Esophagus muscularis mucosa (tissue), 4 donors: ENCODE measurements around the gene ANKS1B. TPM values are rescaled to one million over a fixed set of nuclear protein-coding genes. Genes with fewer than 3 reads are reported as not detected.

Source experiments
- DNase-seq: peaks from one replicate; pipeline ENCODE4 v3.0.0-alpha.2; 2017; ENCODE audit errors: extremely low spot score
- H3K27ac ChIP-seq, 4 donors: fragments of 200-600 bp; sonication (generic); replicated peaks in 1 of 4; 1 replicate in 3 of 4; 2 replicates in 1 of 4; pipeline ENCODE4 v1.5.1; 2016 to 2019; ENCODE audit warnings: mild to moderate bottlenecking in 1 of 4
- H3K27me3 ChIP-seq, 4 donors: fragments of 200-600 bp; sonication (generic); one replicate each; pipeline versions ENCODE4 v1.5.1 to v1.6.0; 2016 to 2019
- H3K36me3 ChIP-seq, 4 donors: fragments of 200-600 bp; sonication (generic); one replicate each; pipeline ENCODE4 v1.5.1; 2016 to 2019
- H3K4me1 ChIP-seq, 4 donors: fragments of 200-600 bp; sonication (generic); one replicate each; pipeline ENCODE4 v1.5.1; 2016 to 2019
- H3K4me3 ChIP-seq, 4 donors: fragments of 200-600 bp; sonication (generic); 1 replicate in 2 of 4; 2 replicates in 2 of 4; pipeline ENCODE4 v1.5.1; 2016 to 2019; ENCODE audit warnings: mild to moderate bottlenecking in 4 of 4, moderate library complexity in 1 of 4
- H3K9me3 ChIP-seq, 4 donors: fragments of 200-600 bp; sonication (generic); 1 replicate in 3 of 4; 2 replicates in 1 of 4; pipeline ENCODE4 v1.5.1; 2016 to 2019
- CTCF ChIP-seq, 3 experiments: fragments of 200-600 bp in 2 of 3; fragments of 450-650 bp in 1 of 3; sonication (generic) in 2 of 3; IDR thresholded peaks; one replicate each; pipeline ENCODE4 v1.5.1; 2017 to 2019; ENCODE audit warnings: antibody characterized with exemption in 3 of 3, mild to moderate bottlenecking in 2 of 3, moderate library complexity in 1 of 3
- EP300 ChIP-seq: sonication (generic); formaldehyde crosslinking; IDR thresholded peaks from one replicate; pipeline ENCODE4 v1.6.1; 2017; ENCODE audit warnings: antibody characterized with exemption
- POLR2A ChIP-seq: fragments of 450-650 bp; IDR thresholded peaks from one replicate; pipeline ENCODE4 v1.6.1; 2017; ENCODE audit warnings: antibody characterized with exemption, moderate library complexity, mild to moderate bottlenecking, low read depth
- POLR2AphosphoS5 ChIP-seq, 2 donors: sonication (generic); formaldehyde crosslinking; IDR thresholded peaks; one replicate each; pipeline ENCODE4 v1.6.1; 2017; ENCODE audit warnings: antibody characterized with exemption in 2 of 2
- WGBS: methylation state at CpG from one replicate; pipeline ENCODE4 v1.1.5; 2018; 5-methylcytosine and 5-hydroxymethylcytosine counted together
- intact Hi-C: fragments of 100-400 bp; cut with DNase I; formaldehyde crosslinking; loops from one replicate; pipeline ENCODE4 v1.15.1; 2023
- total RNA-seq, 4 donors: library from RNA; depleted of rRNA; stranded (reverse); fragments of >200 nt; gene quantifications; one replicate each; pipeline versions ENCODE4 v1.1.0 to v1.2.1, GENCODE V29; 2016

Gene ANKS1B
- total RNA-seq, 4 donors from 2014 or later: 20.4 to 28.7 (median 21.6) TPM

- Histone ChIP-seq H3K36me3 (no peaks in the 10 kb centered on the region), H3K4me1 (no peaks in the 10 kb centered on the region), H3K9me3 (peaks cover 0 to 3% (median 0%) of the 10 kb centered on the region in 4 donors), H3K27ac (no peak overlapping the region), H3K27me3 (no peaks in the 10 kb centered on the region), H3K4me3 (no peak overlapping the region)
- intact Hi-C loops: no loop called here
- no peak for TF ChIP-seq POLR2AphosphoS5 (IDR thresholded peaks at IDR 0.05)
- TF ChIP-seq CTCF (IDR thresholded peaks at IDR 0.05): no peak
- TF ChIP-seq POLR2A: no peak
- TF ChIP-seq EP300: no peak
- no peak for DNase-seq
- 81% methylated on average over 3 of the region's 3 CpGs for WGBS
Observed at GRCh38 chr12:99192489-99192888, 792.2 kb downstream of the ANKS1B start.

- 86% methylated on average over 4 of the region's 4 CpGs for WGBS
Observed at GRCh38 chr12:99176871-99177270, 807.9 kb downstream of the ANKS1B start.

GRCh38 chr12:99170461-99170860 lies 814.3 kb downstream of the ANKS1B start:
- Histone ChIP-seq H3K9me3 (peaks cover 0 to 5% (median 0%) of the 10 kb centered on the region in 4 donors), H3K4me1 (no peaks in the 10 kb centered on the region), H3K36me3 (no peaks in the 10 kb centered on the region), H3K4me3 (no peak overlapping the region), H3K27ac (no peak overlapping the region), H3K27me3 (no peaks in the 10 kb centered on the region)
- intact Hi-C loops: no loop called here
- no peak for DNase-seq
- TF ChIP-seq EP300 (no peak), POLR2AphosphoS5 (IDR thresholded peaks at IDR 0.05) (no peak), POLR2A (no peak), CTCF (IDR thresholded peaks at IDR 0.05) (no peak)
- WGBS: 76% methylated on average over 5 of the region's 5 CpGs

More at GRCh38 chr12:99176871-99177270, 807.9 kb downstream of the ANKS1B start:
- Histone ChIP-seq H3K36me3 (no peaks in the 10 kb centered on the region), H3K4me1 (no peaks in the 10 kb centered on the region), H3K9me3 (no peaks in the 10 kb centered on the region), H3K27ac (no peak overlapping the region), H3K27me3 (no peaks in the 10 kb centered on the region), H3K4me3 (no peak overlapping the region)
- DNase-seq: no peak
- no peak for TF ChIP-seq EP300
- TF ChIP-seq POLR2A: no peak
- TF ChIP-seq CTCF (IDR thresholded peaks at IDR 0.05): no peak
- TF ChIP-seq POLR2AphosphoS5 (IDR thresholded peaks at IDR 0.05): no peak
- intact Hi-C loops: no loop called here

GRCh38 chr12:99170037-99170436 lies 814.7 kb downstream of the ANKS1B start:
- no peak for TF ChIP-seq CTCF (IDR thresholded peaks at IDR 0.05)
- no peak for TF ChIP-seq POLR2A
- no peak for TF ChIP-seq EP300
- no peak for TF ChIP-seq POLR2AphosphoS5 (IDR thresholded peaks at IDR 0.05)
- WGBS: 31% methylated on average over 2 of the region's 2 CpGs

DNA sequence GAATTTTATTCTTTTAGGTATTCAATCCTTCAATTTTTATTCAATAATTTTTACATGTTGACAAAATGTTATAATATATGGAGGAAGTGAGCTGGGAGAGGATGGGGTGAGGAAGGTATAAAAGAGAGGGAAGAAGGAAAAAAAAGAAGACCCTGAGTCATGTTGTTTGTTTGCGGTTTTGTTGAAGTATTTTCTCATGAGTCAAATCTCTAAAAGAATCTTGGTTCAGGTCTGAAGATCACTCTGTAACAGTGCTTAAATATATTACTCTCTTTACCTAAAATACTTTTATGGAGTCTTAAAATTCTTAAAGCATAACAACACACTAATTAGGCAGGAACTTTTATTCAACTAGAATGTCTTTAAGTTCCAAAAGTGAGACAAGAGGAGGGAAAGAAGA lies 826.8 kb downstream of the ANKS1B start:
- H3K27ac ChIP-seq: no peak overlapping the region
- no peak for TF ChIP-seq POLR2AphosphoS5 (IDR thresholded peaks at IDR 0.05)
- TF ChIP-seq EP300: no peak
- TF ChIP-seq POLR2A: no peak
- no peak for TF ChIP-seq CTCF (IDR thresholded peaks at IDR 0.05)
- no peaks in the 10 kb centered on the region for H3K36me3 ChIP-seq
- intact Hi-C loops: no loop called here
- H3K4me3 ChIP-seq: no peak overlapping the region
- peaks cover 0 to 7% (median 0%) of the 10 kb centered on the region in 4 donors for H3K4me1 ChIP-seq
- H3K9me3 ChIP-seq: no peaks in the 10 kb centered on the region
- no peaks in the 10 kb centered on the region for H3K27me3 ChIP-seq
- DNase-seq: no peak
- WGBS: 97% methylated on average over 1 of the region's 1 CpG

More at GRCh38 chr12:99170037-99170436, 814.7 kb downstream of the ANKS1B start:
- intact Hi-C loops: no loop called here
- Histone ChIP-seq H3K27me3 (no peaks in the 10 kb centered on the region), H3K36me3 (no peaks in the 10 kb centered on the region), H3K27ac (no peak overlapping the region), H3K9me3 (peaks cover 0 to 5% (median 0%) of the 10 kb centered on the region in 4 donors), H3K4me3 (no peak overlapping the region), H3K4me1 (no peaks in the 10 kb centered on the region)
- DNase-seq: no peak
